Right kidney (tissue), 1 donor: ENCODE data around the gene PCBP3.
"Not testable (repeated sequence)": the region's sequence is repeated elsewhere in the genome, so short reads cannot be mapped to it uniquely, and the experiment has no call there.

Source experiments
- DNase-seq: peaks from one replicate; pipeline ENCODE4 v3.0.0-alpha.2; 2016

PCBP3 gene

GRCh38 chr21:45845770-45846090 lies 202.2 kb downstream of the PCBP3 start:
- DNase-seq: no peak

- DNase-seq: no peak
Measured at GRCh38 chr21:45846373-45847160, 203.0 kb downstream of the PCBP3 start.

- no peak for DNase-seq
Measured at GRCh38 chr21:45847870-45848269, 204.3 kb downstream of the PCBP3 start.

DNA sequence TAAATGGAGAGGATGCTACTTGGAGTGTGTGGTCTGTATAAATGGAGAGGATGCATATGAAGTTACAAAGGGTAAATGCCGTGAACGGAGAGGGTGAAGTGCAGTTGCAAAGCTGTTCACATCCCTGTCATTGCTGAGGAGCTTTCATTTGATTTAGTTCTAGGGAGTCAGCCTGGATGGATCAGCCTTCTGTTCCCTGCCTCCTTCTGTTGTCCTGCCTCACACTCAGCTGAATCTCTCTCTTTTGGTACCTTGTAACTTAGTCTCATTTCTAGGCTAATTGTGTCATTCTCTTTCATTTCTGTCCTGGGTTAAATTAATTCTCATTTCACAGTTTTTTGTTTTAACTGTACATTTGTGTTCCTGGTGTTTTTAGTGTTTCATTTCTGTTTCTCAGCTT lies 204.8 kb downstream of the PCBP3 start:
- DNase-seq: no peak

DNA sequence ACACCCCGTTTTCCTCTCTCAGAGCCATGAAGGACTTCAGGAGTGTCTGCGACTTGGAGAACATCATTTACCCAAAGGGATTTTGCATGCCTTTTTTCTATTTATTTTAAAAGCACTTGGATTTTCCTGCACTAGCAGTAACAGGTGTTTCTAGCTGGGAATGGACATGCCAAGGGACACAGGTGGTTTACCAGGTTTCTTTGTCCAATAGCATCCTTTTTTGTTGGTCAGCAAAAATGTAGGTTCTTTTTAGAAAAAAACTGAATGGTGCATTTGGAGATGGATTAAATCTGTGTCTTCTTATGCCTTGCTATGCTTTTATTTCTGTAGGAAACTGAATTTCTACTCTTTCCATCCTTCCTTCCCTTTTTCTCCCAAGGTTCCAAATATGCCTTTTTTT lies 205.3 kb downstream of the PCBP3 start:
- DNase-seq: no peak

- DNase-seq: no peak
Measured at GRCh38 chr21:45849651-45850050, 206.1 kb downstream of the PCBP3 start.

DNA sequence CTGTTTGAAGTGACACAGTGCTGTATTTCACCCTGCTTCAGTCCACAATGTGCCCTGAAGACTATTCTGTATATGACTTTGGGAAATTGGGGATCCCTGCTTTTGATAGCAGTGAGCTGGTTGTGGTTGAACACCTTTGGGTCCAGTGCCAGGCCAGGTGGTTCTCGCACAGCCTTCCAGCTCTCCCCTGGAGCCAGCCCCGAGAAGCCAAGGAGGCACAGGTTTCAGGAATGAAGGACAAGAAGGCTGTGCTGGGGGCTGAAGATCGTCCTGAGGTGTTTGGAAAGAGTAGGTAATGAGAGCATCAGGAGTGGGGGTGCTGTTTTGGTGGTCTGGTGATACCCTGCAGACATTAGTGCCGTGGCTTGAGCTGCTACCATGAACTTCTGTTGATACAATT lies 206.7 kb downstream of the PCBP3 start:
- no peak for DNase-seq

GRCh38 chr21:45852386-45852785 lies 208.9 kb downstream of the PCBP3 start:
- DNase-seq: not testable (repeated sequence)

DNA sequence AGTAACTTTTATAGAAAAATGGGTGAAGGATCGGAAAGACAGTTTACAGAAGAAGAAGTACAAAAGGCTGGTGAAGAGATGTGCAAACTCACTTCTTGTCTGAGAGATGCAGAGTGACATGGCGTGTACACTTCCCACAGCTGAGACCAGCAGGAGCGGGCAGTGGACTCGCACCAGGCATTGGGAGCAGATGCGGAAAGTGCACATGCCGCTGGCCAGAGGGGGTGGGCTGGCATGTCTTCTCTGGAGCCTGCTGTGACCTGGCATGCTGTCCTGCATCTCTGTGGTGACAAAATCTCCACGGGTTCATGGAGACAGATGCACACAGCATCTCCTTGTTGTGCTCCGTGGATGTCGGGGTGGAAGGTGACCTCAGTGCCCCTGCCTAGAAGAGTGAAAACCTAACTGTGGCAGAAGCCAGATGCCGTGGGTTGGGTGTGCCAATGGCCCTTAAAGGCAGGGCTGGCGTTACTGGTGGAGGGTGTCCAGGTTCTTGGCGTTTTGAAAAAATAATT lies 209.4 kb downstream of the PCBP3 start:
- DNase-seq: no peak

GRCh38 chr21:45853703-45854342 lies 210.3 kb downstream of the PCBP3 start:
- DNase-seq: no peak

GRCh38 chr21:45854690-45855247 lies 211.2 kb downstream of the PCBP3 start:
- DNase-seq: no peak

GRCh38 chr21:45855248-45855811 lies 211.8 kb downstream of the PCBP3 start:
- no peak for DNase-seq

DNA sequence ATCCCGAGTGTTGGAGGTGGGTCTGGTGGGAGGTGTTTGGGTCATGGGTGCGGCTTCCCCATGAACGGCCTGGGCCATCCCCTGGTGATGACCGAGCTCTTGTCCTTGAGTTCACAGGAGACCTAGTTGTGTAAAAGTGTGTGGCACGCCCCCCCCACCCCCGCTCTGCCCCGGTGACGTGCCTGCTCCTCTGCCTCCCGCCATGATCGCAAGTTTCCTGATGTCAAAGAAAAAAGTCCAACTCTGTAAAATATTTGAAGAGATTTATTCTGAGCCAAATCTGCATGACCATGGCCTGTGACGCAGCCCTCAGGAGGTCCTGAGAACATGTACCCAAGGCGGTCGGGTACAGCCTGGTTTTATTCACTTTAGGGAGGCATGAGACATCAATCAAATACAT lies 212.9 kb downstream of the PCBP3 start:
- DNase-seq: no peak

- DNase-seq: no peak
Measured at GRCh38 chr21:45856906-45857305, 213.4 kb downstream of the PCBP3 start.

GRCh38 chr21:45857761-45858160 lies 214.2 kb downstream of the PCBP3 start:
- no peak for DNase-seq

- no peak for DNase-seq
Measured at GRCh38 chr21:45858180-45858579, 214.7 kb downstream of the PCBP3 start.

DNA sequence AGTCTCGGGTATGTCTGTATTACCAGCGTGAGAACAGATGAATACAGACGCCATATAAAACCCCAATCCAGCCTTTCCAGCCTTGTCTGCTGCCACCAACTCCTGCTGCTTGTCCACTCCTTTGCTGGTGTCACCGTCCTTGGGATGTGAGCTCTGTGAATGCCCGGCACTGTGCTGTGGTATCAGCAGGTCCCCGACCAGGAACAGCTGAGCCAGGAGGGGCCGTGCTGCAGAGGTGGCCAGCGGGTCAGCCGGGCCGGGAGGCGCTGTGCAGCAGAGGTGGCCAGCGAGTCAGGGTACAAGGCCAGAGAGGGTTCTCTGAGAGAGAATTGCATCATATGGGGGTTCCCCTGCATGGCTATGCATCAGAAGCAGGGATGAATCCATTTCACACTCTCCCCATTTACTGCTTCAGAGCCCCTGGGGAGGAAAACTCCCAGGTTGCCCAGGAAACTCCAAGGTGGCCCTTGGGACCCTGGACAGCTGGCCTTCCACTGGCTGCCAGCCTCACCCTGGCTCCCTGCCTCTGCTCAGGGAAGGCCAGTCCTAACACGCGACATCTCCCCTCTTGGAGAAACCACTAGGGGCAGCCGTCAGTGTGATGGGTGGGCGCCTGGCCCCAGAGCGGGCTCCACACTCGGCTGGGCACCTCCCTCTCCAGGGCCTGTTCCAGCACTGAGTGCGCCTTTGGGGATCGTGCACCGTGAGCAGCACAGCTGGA lies 215.7 kb downstream of the PCBP3 start:
- DNase-seq: no peak

DNA sequence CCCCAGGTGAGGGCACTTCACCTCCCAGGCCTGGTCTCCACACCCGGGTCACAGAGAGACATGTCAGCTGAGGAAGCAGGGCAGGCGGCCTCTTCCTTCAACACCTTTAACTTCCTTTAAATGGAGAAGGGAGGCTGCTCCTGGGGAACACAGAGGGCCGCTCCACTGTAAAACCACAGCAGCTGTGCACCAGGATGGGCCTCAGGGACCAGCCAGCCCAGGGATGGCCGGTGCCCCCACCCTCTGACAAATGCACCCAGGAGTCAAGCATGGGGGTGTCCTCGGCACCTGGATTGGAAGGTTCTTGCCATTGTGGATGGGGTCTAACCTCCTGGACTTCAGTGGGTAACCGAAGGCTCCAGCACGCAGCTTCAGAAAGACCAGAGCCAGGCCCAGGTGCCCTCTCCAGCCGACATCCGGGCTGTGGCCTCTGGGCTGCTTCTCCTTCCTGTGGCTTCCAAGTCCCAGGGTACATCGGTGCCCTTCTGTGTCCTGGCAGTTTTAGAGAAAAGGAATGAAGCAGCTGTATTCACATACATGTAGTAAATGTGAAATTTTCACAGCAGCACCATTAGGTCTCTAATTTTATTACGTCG lies 216.3 kb downstream of the PCBP3 start:
- DNase-seq: no peak

DNA sequence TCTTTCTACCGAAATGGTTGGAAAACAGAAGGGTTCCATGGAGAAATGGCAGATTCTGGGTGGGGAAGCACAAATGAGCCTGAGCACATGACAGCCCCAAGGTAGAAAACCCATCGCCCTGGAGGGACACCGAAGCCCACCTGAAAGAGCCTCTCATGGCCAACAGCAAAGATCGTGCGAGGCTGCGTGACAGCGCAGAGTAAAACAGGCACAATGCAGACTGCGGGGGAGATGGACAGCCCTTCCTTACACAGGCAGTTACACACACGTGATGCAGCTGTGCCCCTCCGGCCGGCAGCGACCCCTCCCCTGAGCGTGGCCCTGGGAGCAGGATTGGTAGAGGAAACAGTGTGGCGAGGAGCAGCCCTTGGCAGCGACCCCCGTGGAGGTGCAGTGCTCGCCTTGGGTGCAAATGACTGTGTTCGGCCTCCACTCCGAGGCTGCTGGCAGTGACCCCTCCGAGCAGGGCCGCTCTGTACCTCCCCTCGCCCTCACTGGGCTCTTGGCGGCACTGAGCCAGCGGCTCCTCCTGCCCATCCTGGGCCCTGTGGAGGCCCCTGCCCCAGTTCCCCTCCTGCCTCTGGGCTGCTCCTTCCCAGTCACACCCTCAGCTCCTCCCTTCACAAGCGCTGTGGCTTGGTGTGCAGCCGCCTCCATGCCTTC lies 217.1 kb downstream of the PCBP3 start:
- no peak for DNase-seq

- DNase-seq: no peak
Measured at GRCh38 chr21:45861156-45861870, 217.8 kb downstream of the PCBP3 start.
